Measurements from ENCODE around the gene CLCN1. TPM values are rescaled to one million over a fixed set of nuclear protein-coding genes. Genes with fewer than 3 reads are reported as not detected.
A peak's percentile ranks its signal among the peaks of the same experiment; 100 is the strongest.

CLCN1 gene
- total RNA-seq, 4 donors from 2014 or later = not detected

GRCh38 chr7:143305423-143306070 is 10.4 kb upstream of the CLCN1 start:
- no peaks in the 10 kb centered on the region for H3K9me3 ChIP-seq

GRCh38 chr7:143308632-143309031 is 7.3 kb upstream of the CLCN1 start:
- Histone ChIP-seq H3K36me3 (peaks cover 23 to 34% of the 10 kb centered on the region in 2 donors), H3K27me3 (no peaks in the 10 kb centered on the region), H3K27ac (no peak overlapping the region), H3K9me3 (no peaks in the 10 kb centered on the region), H3K4me3 (replicated peaks in 1 of 3) (no peak overlapping the region), H3K4me1 (no peaks in the 10 kb centered on the region)
- no peak for DNase-seq
- WGBS, 2 donors = 78 to 95% methylated on average over 2 of the region's 2 CpGs
- TF ChIP-seq POLR2A (IDR thresholded peaks at IDR 0.05) (no peak), CTCF (IDR thresholded peaks at IDR 0.05) (no peak)
- intact Hi-C loops (cut with DNase I) = loop anchor here (5.0 kb wide), 1 partner anchor 66 kb away; no protein-coding TSS in a partner anchor

More at GRCh38 chr7:143305423-143306070, 10.4 kb upstream of the CLCN1 start:
- 75 to 84% methylated on average over 10 of the region's 10 CpGs for WGBS, 2 donors
- H3K4me3 ChIP-seq (replicated peaks in 1 of 3) = no peak overlapping the region
- peak in 5 of 6 experiments; percentile 27 to 65 (median 51) for TF ChIP-seq CTCF (IDR thresholded peaks at IDR 0.05)
- TF ChIP-seq POLR2A (IDR thresholded peaks at IDR 0.05) = no peak
- DNase-seq = peak; percentile 51 to 63
- intact Hi-C loops (cut with DNase I) = loop anchor here (5.0 kb wide), 1 partner anchor 63 kb away; no protein-coding TSS in a partner anchor
- H3K4me1 ChIP-seq = no peaks in the 10 kb centered on the region
- peaks cover 43 to 58% of the 10 kb centered on the region in 2 donors for H3K36me3 ChIP-seq
- H3K27ac ChIP-seq = no peak overlapping the region
- H3K27me3 ChIP-seq = no peaks in the 10 kb centered on the region

GRCh38 chr7:143314127-143314526 is 1.8 kb upstream of the CLCN1 start:
- no peaks in the 10 kb centered on the region for H3K9me3 ChIP-seq
- intact Hi-C loops (cut with DNase I) = no loop called here
- H3K36me3 ChIP-seq = no peaks in the 10 kb centered on the region
- H3K27me3 ChIP-seq = no peaks in the 10 kb centered on the region
- TF ChIP-seq CTCF (IDR thresholded peaks at IDR 0.05) (no peak), POLR2A (IDR thresholded peaks at IDR 0.05) (no peak)
- peaks cover 15 to 22% of the 10 kb centered on the region in 2 donors for H3K4me1 ChIP-seq
- no peak overlapping the region for H3K27ac ChIP-seq
- no peak for DNase-seq
- no peak overlapping the region for H3K4me3 ChIP-seq (replicated peaks in 1 of 3)

- no peak for TF ChIP-seq POLR2A (IDR thresholded peaks at IDR 0.05)
- TF ChIP-seq CTCF (IDR thresholded peaks at IDR 0.05) = no peak
- WGBS, 2 donors = 20 to 28% methylated on average over 4 of the region's 4 CpGs
- Histone ChIP-seq H3K4me3 (replicated peaks in 1 of 3) (no peak overlapping the region), H3K27ac (peak overlapping the region in 1 of 3 donors; percentile 51), H3K27me3 (no peaks in the 10 kb centered on the region), H3K4me1 (peaks cover 15 to 22% of the 10 kb centered on the region in 2 donors), H3K9me3 (no peaks in the 10 kb centered on the region), H3K36me3 (no peaks in the 10 kb centered on the region)
- DNase-seq = peak; percentile 62 to 66
- intact Hi-C loops (cut with DNase I) = no loop called here
Measured at GRCh38 chr7:143316492-143316891, 581 bp downstream of the CLCN1 start.

- H3K27ac ChIP-seq = no peak overlapping the region
- H3K4me1 ChIP-seq = peaks cover 15 to 22% of the 10 kb centered on the region in 2 donors
- H3K9me3 ChIP-seq = no peaks in the 10 kb centered on the region
- 35 to 42% methylated on average over 3 to 5 of the region's 5 CpGs for WGBS, 2 donors
- DNase-seq = peak; percentile 10 to 24
- TF ChIP-seq CTCF (IDR thresholded peaks at IDR 0.05) = no peak
- TF ChIP-seq POLR2A (IDR thresholded peaks at IDR 0.05) = no peak
- no peaks in the 10 kb centered on the region for H3K36me3 ChIP-seq
- H3K4me3 ChIP-seq (replicated peaks in 1 of 3) = no peak overlapping the region
- no peaks in the 10 kb centered on the region for H3K27me3 ChIP-seq
- intact Hi-C loops (cut with DNase I) = no loop called here
Measured at GRCh38 chr7:143318661-143319060, 2.8 kb downstream of the CLCN1 start.
